IMR-90 (cell line): Measurements from ENCODE around the gene ZNF468. TPM values are rescaled to one million over a fixed set of nuclear protein-coding genes. Genes with fewer than 3 reads are reported as not detected.
A peak's percentile ranks its signal among the peaks of the same experiment; 100 is the strongest.
"Not testable (repeated sequence)": the region's sequence is repeated elsewhere in the genome, so short reads cannot be mapped to it uniquely, and the experiment has no call there.

ENCODE experiments used
- ATAC-seq: fragments of 200-7000 bp; cut with Tn5 transposase; 2 replicates; pipeline ENCODE4 v1.9.1; 2020; ENCODE audit warnings: low read depth, mild to moderate bottlenecking, moderate library complexity
- BruUV-seq: library from RNA; stranded (reverse); fragments of 400-500 nt; replicated peaks from 2 replicates; lab custom pipeline; 2021; lab: Mats Ljungman, UMichigan
- CTCF ChIA-PET: fragments of 300-600 bp; formaldehyde crosslinking; extraction: SDS; loops from one replicate; lab custom pipeline; 2021; ENCODE audit warnings: antibody characterized with exemption; lab: Yijun Ruan, JAX
- POLR2A ChIA-PET: fragments of 300-600 bp; sonication (Branson Sonifier 250); formaldehyde crosslinking; loops from one replicate; lab custom pipeline; 2022; ENCODE audit warnings: antibody characterized with exemption; ENCODE audit not compliant: unreplicated experiment; lab: Charles Lee
- DNase-seq: peaks from one replicate; pipeline ENCODE4 v3.0.0; 2013
- H2AFZ ChIP-seq: replicated peaks from 2 replicates; pipeline ENCODE3; 2013; ENCODE audit warnings: low read length, mild to moderate bottlenecking; ENCODE audit not compliant: poor library complexity
- H2AK5ac ChIP-seq: 2 replicates; pipeline ENCODE4 v1.6.1; 2013; ENCODE audit warnings: low read depth, low read length, inconsistent platforms
- H2AK9ac ChIP-seq: replicated peaks from 2 replicates; pipeline ENCODE3; 2013; ENCODE audit warnings: mild to moderate bottlenecking, low read depth, low read length, moderate library complexity; ENCODE audit not compliant: poor library complexity
- H2BK120ac ChIP-seq: 2 replicates; pipeline ENCODE4 v1.6.1; 2013; ENCODE audit warnings: low read depth, low read length, inconsistent platforms
- H2BK15ac ChIP-seq: 3 replicates; pipeline ENCODE4 v1.6.1; 2013; ENCODE audit warnings: low read depth, low read length, inconsistent platforms
- H2BK20ac ChIP-seq: 2 replicates; pipeline ENCODE4 v1.6.1; 2013; ENCODE audit warnings: low read depth, mild to moderate bottlenecking, inconsistent platforms, low read length, moderate library complexity
- H2BK5ac ChIP-seq: 2 replicates; pipeline ENCODE4 v1.6.1; 2013; ENCODE audit warnings: mild to moderate bottlenecking, low read depth, low read length, inconsistent platforms; ENCODE audit not compliant: poor library complexity, severe bottlenecking
- H3K14ac ChIP-seq: replicated peaks from 2 replicates; pipeline ENCODE4 v1.6.1; 2013; ENCODE audit warnings: low read depth, low read length, inconsistent platforms
- H3K18ac ChIP-seq: 2 replicates; pipeline ENCODE4 v1.6.1; 2013; ENCODE audit warnings: low read depth, low read length, control low read depth
- H3K23ac ChIP-seq: 2 replicates; pipeline ENCODE4 v1.6.1; 2013; ENCODE audit warnings: low read depth, low read length, inconsistent platforms
- H3K27ac ChIP-seq: 2 replicates; pipeline ENCODE4 v1.5.1; 2013; ENCODE audit warnings: mild to moderate bottlenecking, control low read depth, low read length; ENCODE audit not compliant: insufficient read depth
- H3K27me3 ChIP-seq: 2 replicates; pipeline ENCODE4 v1.6.1; 2013; ENCODE audit warnings: low read length; ENCODE audit not compliant: control insufficient read depth, insufficient read depth
- H3K36me3 ChIP-seq: 2 replicates; pipeline ENCODE4 v1.6.1; 2013; ENCODE audit warnings: low read length, mixed read lengths; ENCODE audit not compliant: control insufficient read depth, insufficient read depth
- H3K4ac ChIP-seq: 2 replicates; pipeline ENCODE4 v1.6.1; 2013; ENCODE audit warnings: low read depth, low read length, inconsistent platforms
- H3K4me1 ChIP-seq: 2 replicates; pipeline ENCODE4 v1.6.1; 2013; ENCODE audit warnings: low read length, mixed read lengths; ENCODE audit not compliant: control insufficient read depth, insufficient read depth
- H3K4me2 ChIP-seq: 2 replicates; pipeline ENCODE4 v1.6.1; 2013; ENCODE audit warnings: low read depth, mild to moderate bottlenecking, control low read depth, low read length, moderate library complexity
- H3K4me3 ChIP-seq: 2 replicates; pipeline ENCODE4 v1.5.1; 2013; ENCODE audit warnings: low read depth, mild to moderate bottlenecking, control low read depth, low read length, moderate library complexity; ENCODE audit not compliant: insufficient read depth
- H3K56ac ChIP-seq: 2 replicates; pipeline ENCODE4 v1.6.1; 2013; ENCODE audit warnings: low read length, inconsistent platforms; ENCODE audit not compliant: insufficient read depth; ENCODE audit errors: extremely low read depth
- H3K79me1 ChIP-seq, 2 experiments: 2 replicates each; pipeline ENCODE4 v1.6.1; 2013; ENCODE audit warnings: low read length in 2 of 2, inconsistent platforms in 1 of 2, low read depth in 1 of 2
- H3K9ac ChIP-seq: 2 replicates; pipeline ENCODE4 v1.6.1; 2013; ENCODE audit warnings: low read depth, low read length, control low read depth
- H3K9me1 ChIP-seq: 2 replicates; pipeline ENCODE4 v1.6.1; 2013; ENCODE audit warnings: low read length, inconsistent platforms; ENCODE audit not compliant: insufficient read depth
- H3K9me3 ChIP-seq: 2 replicates; pipeline ENCODE4 v1.6.1; 2013; ENCODE audit warnings: low read length; ENCODE audit not compliant: control insufficient read depth, insufficient read depth
- H4K20me1 ChIP-seq: 2 replicates; pipeline ENCODE4 v1.6.1; 2013; ENCODE audit warnings: low read length, inconsistent platforms; ENCODE audit not compliant: insufficient read depth
- H4K5ac ChIP-seq: 2 replicates; pipeline ENCODE4 v1.6.1; 2013; ENCODE audit warnings: mild to moderate bottlenecking, low read depth, low read length, control low read depth
- H4K8ac ChIP-seq, 2 experiments: 2 replicates each; pipeline ENCODE4 v1.6.1; 2013; ENCODE audit warnings: low read depth in 2 of 2, low read length in 2 of 2, control low read depth in 1 of 2, inconsistent platforms in 1 of 2
- H4K91ac ChIP-seq: 2 replicates; pipeline ENCODE4 v1.6.1; 2013; ENCODE audit warnings: low read depth, low read length, inconsistent platforms; ENCODE audit not compliant: insufficient read depth
- WGBS, 2 experiments: methylation state at CpG; one replicate each; pipeline versions ENCODE4 v1.1.5 to v1.1.7; 2013; ENCODE audit warnings: missing lambda C conversion rate in 2 of 2; ENCODE audit not compliant: insufficient read length in 1 of 2; ENCODE audit errors: extremely low coverage in 2 of 2; 5-methylcytosine and 5-hydroxymethylcytosine counted together
- dilution Hi-C: fragments of 300-500 bp; cut with HindIII; formaldehyde crosslinking; loops from one replicate; pipeline ENCODE4 v1.14.3; 2018; ENCODE audit warnings: low sequenced_read_pairs; ENCODE audit not compliant: unreplicated experiment
- in situ Hi-C: fragments of 300-500 bp; cut with MboI; formaldehyde crosslinking; loops from 3 replicates; pipeline ENCODE4 v1.14.3; 2019; ENCODE audit warnings: low sequenced_read_pairs, inconsistent platforms, mixed read lengths
- intact Hi-C: fragments of 100-400 bp; cut with micrococcal nuclease; formaldehyde crosslinking; loops from 2 replicates; pipeline ENCODE4 v1.10.0; 2022
- polyA plus RNA-seq, 3 experiments: library from polyadenylated mRNA; depleted of rRNA; stranded (reverse); fragments of >200 nt; gene quantifications; 2 replicates each; pipeline ENCODE4 v1.2.3, GENCODE V29; 2012; ENCODE audit warnings: low replicate concordance in 1 of 3
- total RNA-seq: library from RNA; depleted of rRNA; stranded (reverse); fragments of >200 nt; gene quantifications from 2 replicates; pipeline ENCODE4 v1.2.3, GENCODE V29; 2012

Gene ZNF468
- total and polyA plus RNA-seq, 2 of the 4 experiments (the other 2 are of a cell fraction): 6.2 to 20.1 TPM

DNA sequence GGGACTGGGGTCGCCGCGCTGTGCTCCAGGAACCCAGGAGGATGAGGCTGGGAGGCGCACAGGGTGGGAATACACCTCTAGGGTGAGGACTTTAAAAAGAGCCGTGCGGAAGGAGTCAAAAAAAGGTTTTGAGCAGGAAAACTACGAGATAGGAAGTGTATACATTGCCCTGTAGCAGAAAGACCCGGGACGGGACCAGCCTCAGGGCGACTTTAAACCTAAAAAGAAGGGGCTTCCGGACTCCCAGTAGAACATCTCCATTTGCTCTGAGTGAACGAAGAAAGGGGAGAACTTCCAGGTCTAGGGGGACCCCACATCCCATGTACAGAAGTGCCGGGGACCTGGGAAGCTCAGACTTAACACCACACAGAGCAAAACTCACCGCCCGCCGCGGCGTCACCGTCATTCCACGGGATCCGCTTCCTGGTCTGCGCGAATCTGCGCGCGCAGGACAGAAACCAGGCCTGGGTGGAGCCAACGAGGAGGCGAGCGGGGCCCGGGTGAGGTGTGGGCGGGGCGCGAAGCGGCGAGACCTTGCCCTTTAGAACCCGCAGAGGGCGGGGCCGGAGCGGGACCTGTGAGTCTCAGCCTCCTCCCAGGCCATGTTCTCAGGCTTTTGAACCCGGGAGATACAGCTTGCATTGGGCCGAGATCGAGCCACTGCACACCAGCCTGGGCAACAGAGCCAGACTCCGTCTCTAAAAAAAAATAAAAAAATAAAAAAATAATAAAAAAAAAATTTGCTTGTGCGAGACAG, 36.0 kb downstream of the ZNF468 start, which contains the start of gene ZNF28:
TSS of gene ZNF28 (minus strand) at position 430 of the 757 bp plus-strand sequence. CDS start 3,675 bp downstream, outside the sequence.
- H3K36me3 ChIP-seq, POLR2A ChIA-PET, H4K5ac ChIP-seq, dilution Hi-C loops, H2AK5ac ChIP-seq, H3K23ac ChIP-seq, H3K14ac ChIP-seq, H3K9me3 ChIP-seq, H2BK120ac ChIP-seq, H3K9me1 ChIP-seq, H4K91ac ChIP-seq, BruUV-seq, intact Hi-C loops, H3K18ac ChIP-seq, H4K20me1 ChIP-seq, H2BK15ac ChIP-seq, H3K4me1 ChIP-seq, H2BK20ac ChIP-seq, H2AK9ac ChIP-seq, H3K79me1 ChIP-seq, H3K27me3 ChIP-seq, in situ Hi-C loops, H2BK5ac ChIP-seq: not testable (repeated sequence)
- Histone ChIP-seq H3K4ac (peak within 1 kb of the TSS; percentile 35; the same call in 1 of the 2 replicates), H3K9ac (peak within 1 kb of the TSS; percentile 57), H2AFZ (peak within 1 kb of the TSS; percentile 83), H3K27ac (peak within 1 kb of the TSS; percentile 34), H3K56ac (peak within 1 kb of the TSS; percentile 41), H3K4me2 (peak within 1 kb of the TSS; percentile 78), H4K8ac (peak within 1 kb of the TSS; percentile 52 to 90; a peak in 3 of 4 replicates), H3K4me3 (peak within 1 kb of the TSS; percentile 73)
- peak; percentile 100 for ATAC-seq
- CTCF ChIA-PET: interaction anchor here (0.6 kb wide), 1 partner anchor 468 kb away, joined by 3 read pairs; no protein-coding TSS in a partner anchor
- 0% methylated on average over 6 of the region's 44 CpGs; no CpG with 5 or more reads in 1 of the 2 experiments for WGBS, 2 experiments
- peak; percentile 21 for DNase-seq

- H2BK5ac ChIP-seq, H2AFZ ChIP-seq, H3K14ac ChIP-seq, H4K5ac ChIP-seq, H2BK20ac ChIP-seq, H3K4ac ChIP-seq, H4K20me1 ChIP-seq, H3K9me1 ChIP-seq, CTCF ChIA-PET, H2AK9ac ChIP-seq, H2AK5ac ChIP-seq, H4K91ac ChIP-seq, H3K23ac ChIP-seq, H3K18ac ChIP-seq, H2BK15ac ChIP-seq, intact Hi-C loops, BruUV-seq, H3K27me3 ChIP-seq, H3K56ac ChIP-seq, H3K4me1 ChIP-seq, in situ Hi-C loops, H2BK120ac ChIP-seq, H3K9me3 ChIP-seq, POLR2A ChIA-PET, H3K79me1 ChIP-seq, dilution Hi-C loops: not testable (repeated sequence)
- peaks cover 11% of the 10 kb centered on the region for H3K36me3 ChIP-seq
- H3K4me3 ChIP-seq: peak overlapping the region; percentile 73
- peak overlapping the region; percentile 34; the same call in 1 of the 2 replicates for H3K27ac ChIP-seq
- WGBS, 2 experiments: 3% methylated on average over 9 of the region's 19 CpGs; no CpG with 5 or more reads in 1 of the 2 experiments
- peak overlapping the region in 1 of 2 experiments; percentile 90; a peak in 1 of 4 replicates for H4K8ac ChIP-seq
- H3K4me2 ChIP-seq: peak overlapping the region; percentile 78
- DNase-seq (peak; percentile 26), ATAC-seq (peak; percentile 56; the same call in 1 of the 2 replicates)
- H3K9ac ChIP-seq: peak overlapping the region; percentile 57
Measured at GRCh38 chr19:52820472-52821203, 36.8 kb downstream of the ZNF468 start.
